Measurements from ENCODE around the gene TCFL5. TPM values are rescaled to one million over a fixed set of nuclear protein-coding genes. Genes with fewer than 3 reads are reported as not detected.

Gene TCFL5
- total RNA-seq, 1 donor from 2014 or later, result 11.0 TPM

DNA sequence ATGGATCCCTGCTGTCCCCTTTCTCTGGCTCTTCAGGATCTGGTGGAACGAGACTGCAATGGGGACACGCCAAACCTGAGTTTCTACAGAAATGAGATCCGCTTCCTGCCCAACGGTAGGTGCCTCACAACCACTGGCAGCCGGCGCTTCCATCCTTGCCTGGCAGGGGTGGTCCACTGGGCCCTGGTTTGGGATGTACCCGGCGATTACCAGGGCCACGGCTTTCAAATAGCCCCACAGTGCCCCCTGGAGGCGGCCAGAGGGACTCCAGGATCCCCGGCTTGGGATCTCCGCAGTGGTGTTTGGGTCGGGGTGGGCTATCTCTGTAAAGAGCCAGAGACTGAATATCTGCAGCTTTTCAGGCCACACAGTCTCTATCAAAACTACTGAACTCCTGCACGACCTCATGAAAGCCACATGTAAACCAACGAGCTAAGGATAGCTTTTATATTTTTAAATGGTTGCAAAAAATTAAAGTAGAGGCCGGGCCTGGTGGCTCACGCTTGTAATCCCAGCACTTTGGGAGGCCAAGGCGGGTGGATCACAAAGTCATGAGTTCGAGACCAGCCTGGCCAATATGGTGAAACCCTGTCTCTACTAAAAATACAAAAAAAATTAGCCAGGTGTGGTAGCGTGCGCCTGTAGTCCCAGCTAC is 53.3 kb downstream of the TCFL5 start:
- no peak overlapping the region for H2AFZ ChIP-seq (ENCODE audit: low read depth, low read length)
- H3K36me3 Mint-ChIP-seq (ENCODE audit: low read depth, unreplicated experiment), result peaks cover 8% of the 10 kb centered on the region
- no peak overlapping the region for H3K4me2 ChIP-seq (ENCODE audit: low read length)
- peaks cover 7% of the 10 kb centered on the region for H3K36me3 ChIP-seq (ENCODE audit: insufficient read depth, low read length)
- H3K27me3 ChIP-seq (ENCODE audit: insufficient read depth, low read length), result no peaks in the 10 kb centered on the region
- no peak overlapping the region for H3K27ac ChIP-seq (ENCODE audit: low read depth, low read length)
- H3K4me1 Mint-ChIP-seq (ENCODE audit: low read depth, unreplicated experiment), result peaks cover 10% of the 10 kb centered on the region
- peak overlapping the region; percentile 67 for H3K4me3 Mint-ChIP-seq (ENCODE audit: unreplicated experiment)
- TF ChIP-seq, protein P1, sequence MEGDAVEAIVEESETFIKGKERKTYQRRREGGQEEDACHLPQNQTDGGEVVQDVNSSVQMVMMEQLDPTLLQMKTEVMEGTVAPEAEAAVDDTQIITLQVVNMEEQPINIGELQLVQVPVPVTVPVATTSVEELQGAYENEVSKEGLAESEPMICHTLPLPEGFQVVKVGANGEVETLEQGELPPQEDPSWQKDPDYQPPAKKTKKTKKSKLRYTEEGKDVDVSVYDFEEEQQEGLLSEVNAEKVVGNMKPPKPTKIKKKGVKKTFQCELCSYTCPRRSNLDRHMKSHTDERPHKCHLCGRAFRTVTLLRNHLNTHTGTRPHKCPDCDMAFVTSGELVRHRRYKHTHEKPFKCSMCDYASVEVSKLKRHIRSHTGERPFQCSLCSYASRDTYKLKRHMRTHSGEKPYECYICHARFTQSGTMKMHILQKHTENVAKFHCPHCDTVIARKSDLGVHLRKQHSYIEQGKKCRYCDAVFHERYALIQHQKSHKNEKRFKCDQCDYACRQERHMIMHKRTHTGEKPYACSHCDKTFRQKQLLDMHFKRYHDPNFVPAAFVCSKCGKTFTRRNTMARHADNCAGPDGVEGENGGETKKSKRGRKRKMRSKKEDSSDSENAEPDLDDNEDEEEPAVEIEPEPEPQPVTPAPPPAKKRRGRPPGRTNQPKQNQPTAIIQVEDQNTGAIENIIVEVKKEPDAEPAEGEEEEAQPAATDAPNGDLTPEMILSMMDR (IDR thresholded peaks at IDR 0.05; ENCODE audit: insufficient read depth, low read depth, low read length), result peak; percentile 84
- TF ChIP-seq EZH2 (IDR thresholded peaks at IDR 0.05; ENCODE audit: insufficient read depth, low read length), result no peak
- no peaks in the 10 kb centered on the region for H3K27me3 Mint-ChIP-seq (ENCODE audit: low read depth, unreplicated experiment)
- H3K4me3 ChIP-seq (ENCODE audit: insufficient read depth, low read depth, low read length), result no peak overlapping the region
- H3K9me3 Mint-ChIP-seq (ENCODE audit: unreplicated experiment), result no peaks in the 10 kb centered on the region
- H3K27ac Mint-ChIP-seq (ENCODE audit: unreplicated experiment), result no peak overlapping the region
- H3K4me1 ChIP-seq (ENCODE audit: insufficient read depth, low read length), result peaks cover 13% of the 10 kb centered on the region
- no peak for DNase-seq (ENCODE audit: low read depth)
- no peak overlapping the region for H3K9ac ChIP-seq (ENCODE audit: low read length)
- H3K79me2 ChIP-seq (ENCODE audit: insufficient read depth, low read length), result peaks cover 29% of the 10 kb centered on the region
- H4K20me1 ChIP-seq (ENCODE audit: insufficient read depth, low read length), result peaks cover 46% of the 10 kb centered on the region
- no peak for FAIRE-seq
- no peaks in the 10 kb centered on the region for H3K9me3 ChIP-seq (ENCODE audit: insufficient read depth, low read depth, low read length)

DNA sequence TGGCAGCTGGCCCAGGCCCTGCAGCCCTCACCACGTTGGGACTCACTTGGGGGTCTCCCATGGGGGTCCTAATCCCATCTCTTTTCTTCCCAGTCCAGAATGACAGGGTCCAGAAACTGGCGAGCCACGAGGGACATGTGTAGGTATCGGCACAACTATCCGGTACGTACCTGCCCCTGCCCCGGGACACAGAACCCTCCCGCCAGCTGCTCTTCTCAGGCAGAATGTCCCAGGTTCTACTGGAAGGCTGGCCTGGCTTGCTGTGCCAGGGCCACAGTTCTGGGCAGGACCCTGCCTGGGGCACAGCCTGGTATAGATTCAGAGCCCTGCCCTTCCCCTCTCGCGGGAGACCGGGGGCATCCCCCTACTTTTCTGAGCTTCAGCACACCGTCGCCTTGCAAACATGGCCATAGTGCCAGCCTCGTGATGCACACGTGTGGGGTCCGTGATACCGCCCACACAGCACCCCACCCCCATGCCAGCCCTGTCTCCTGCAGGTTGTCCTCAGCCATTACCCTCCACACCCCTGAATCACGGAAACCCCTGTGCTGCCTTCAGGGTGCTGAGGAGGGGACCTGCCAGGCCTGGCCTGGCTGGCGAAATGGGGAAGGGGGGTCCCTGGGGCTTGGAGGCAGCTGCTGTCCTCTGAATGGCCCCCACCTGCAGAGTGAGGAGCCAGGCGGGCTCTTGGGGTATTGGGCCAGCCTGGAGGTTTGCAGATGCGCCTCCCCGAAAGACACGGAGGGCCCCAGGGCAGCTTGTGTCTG is 54.0 kb downstream of the TCFL5 start:
- Histone ChIP-seq H3K4me2 (ENCODE audit: low read length) (no peak overlapping the region), H3K79me2 (ENCODE audit: insufficient read depth, low read length) (peaks cover 29% of the 10 kb centered on the region), H3K4me3 (ENCODE audit: insufficient read depth, low read depth, low read length) (no peak overlapping the region), H3K4me1 (ENCODE audit: insufficient read depth, low read length) (peaks cover 13% of the 10 kb centered on the region), H2AFZ (ENCODE audit: low read depth, low read length) (no peak overlapping the region), H3K27ac (ENCODE audit: low read depth, low read length) (no peak overlapping the region), H4K20me1 (ENCODE audit: insufficient read depth, low read length) (peaks cover 46% of the 10 kb centered on the region), H3K36me3 (ENCODE audit: insufficient read depth, low read length) (peaks cover 7% of the 10 kb centered on the region), H3K9me3 (ENCODE audit: insufficient read depth, low read depth, low read length) (no peaks in the 10 kb centered on the region), H3K9ac (ENCODE audit: low read length) (no peak overlapping the region), H3K27me3 (ENCODE audit: insufficient read depth, low read length) (no peaks in the 10 kb centered on the region)
- Mint-ChIP-seq H3K27ac (ENCODE audit: unreplicated experiment) (no peak overlapping the region), H3K27me3 (ENCODE audit: low read depth, unreplicated experiment) (no peaks in the 10 kb centered on the region), H3K36me3 (ENCODE audit: low read depth, unreplicated experiment) (peaks cover 8% of the 10 kb centered on the region), H3K9me3 (ENCODE audit: unreplicated experiment) (no peaks in the 10 kb centered on the region), H3K4me3 (ENCODE audit: unreplicated experiment) (no peak overlapping the region), H3K4me1 (ENCODE audit: low read depth, unreplicated experiment) (peaks cover 10% of the 10 kb centered on the region)
- TF ChIP-seq EZH2 (IDR thresholded peaks at IDR 0.05; ENCODE audit: insufficient read depth, low read length), result no peak
- TF ChIP-seq, protein P1 (IDR thresholded peaks at IDR 0.05; ENCODE audit: insufficient read depth, low read depth, low read length), result no peak
- no peak for DNase-seq (ENCODE audit: low read depth)
- no peak for FAIRE-seq
